ENCODE results near the gene FUBP3. TPM values are rescaled to one million over a fixed set of nuclear protein-coding genes. Genes with fewer than 3 reads are reported as not detected.

FUBP3 gene
- total and polyA plus RNA-seq, 2 experiments from 2014 or later = 42.5 to 74.8 TPM

DNA sequence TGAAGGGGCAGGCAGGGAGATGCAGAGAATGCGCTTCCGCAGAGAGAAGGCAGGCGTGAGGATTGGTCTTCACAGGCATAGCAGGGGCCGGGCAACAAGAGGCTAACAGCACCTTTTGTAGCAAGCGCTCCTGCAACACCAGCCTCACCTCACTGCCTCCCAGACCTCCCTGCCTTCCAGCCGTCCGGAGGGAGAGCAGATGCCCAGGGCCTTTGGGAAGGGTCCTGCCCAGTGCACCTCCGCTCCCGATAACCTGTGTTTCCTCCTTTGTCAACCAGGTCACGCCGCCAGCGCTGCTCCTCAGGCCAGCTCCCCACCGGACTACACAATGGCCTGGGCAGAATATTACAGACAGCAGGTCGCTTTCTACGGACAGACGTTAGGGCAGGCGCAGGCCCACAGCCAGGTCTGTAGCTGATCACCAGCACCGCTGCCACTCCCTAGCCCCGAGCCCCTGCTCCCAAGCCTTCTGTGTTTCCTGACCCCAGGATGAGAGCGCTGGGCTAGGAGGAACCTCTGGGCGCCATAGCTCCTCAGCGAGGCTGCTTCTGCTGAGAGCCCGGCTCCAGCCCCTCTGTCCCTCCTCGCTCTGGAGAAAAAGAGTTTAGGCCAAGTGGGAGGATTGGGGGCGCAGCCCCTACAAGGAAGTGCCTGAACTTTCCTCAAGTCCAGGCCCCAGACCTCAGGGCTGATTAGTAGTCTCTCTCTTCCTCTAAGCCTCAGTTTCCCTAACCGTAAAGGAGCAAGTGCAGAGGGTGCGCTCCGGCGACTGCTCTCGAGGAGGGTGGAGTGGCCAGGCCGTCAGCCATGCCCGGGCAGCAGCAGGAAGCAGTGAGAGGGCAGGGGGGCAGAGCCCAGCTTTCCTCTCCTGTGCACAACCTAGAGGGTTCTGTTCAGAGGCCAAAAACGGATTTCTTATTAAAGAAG lies 56.6 kb downstream of the FUBP3 start (continued):
- TF ChIP-seq, protein P1, sequence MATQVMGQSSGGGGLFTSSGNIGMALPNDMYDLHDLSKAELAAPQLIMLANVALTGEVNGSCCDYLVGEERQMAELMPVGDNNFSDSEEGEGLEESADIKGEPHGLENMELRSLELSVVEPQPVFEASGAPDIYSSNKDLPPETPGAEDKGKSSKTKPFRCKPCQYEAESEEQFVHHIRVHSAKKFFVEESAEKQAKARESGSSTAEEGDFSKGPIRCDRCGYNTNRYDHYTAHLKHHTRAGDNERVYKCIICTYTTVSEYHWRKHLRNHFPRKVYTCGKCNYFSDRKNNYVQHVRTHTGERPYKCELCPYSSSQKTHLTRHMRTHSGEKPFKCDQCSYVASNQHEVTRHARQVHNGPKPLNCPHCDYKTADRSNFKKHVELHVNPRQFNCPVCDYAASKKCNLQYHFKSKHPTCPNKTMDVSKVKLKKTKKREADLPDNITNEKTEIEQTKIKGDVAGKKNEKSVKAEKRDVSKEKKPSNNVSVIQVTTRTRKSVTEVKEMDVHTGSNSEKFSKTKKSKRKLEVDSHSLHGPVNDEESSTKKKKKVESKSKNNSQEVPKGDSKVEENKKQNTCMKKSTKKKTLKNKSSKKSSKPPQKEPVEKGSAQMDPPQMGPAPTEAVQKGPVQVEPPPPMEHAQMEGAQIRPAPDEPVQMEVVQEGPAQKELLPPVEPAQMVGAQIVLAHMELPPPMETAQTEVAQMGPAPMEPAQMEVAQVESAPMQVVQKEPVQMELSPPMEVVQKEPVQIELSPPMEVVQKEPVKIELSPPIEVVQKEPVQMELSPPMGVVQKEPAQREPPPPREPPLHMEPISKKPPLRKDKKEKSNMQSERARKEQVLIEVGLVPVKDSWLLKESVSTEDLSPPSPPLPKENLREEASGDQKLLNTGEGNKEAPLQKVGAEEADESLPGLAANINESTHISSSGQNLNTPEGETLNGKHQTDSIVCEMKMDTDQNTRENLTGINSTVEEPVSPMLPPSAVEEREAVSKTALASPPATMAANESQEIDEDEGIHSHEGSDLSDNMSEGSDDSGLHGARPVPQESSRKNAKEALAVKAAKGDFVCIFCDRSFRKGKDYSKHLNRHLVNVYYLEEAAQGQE (IDR thresholded peaks at IDR 0.05; ENCODE audit: unreplicated experiment) = no peak
- TF ChIP-seq CREB1 (CRISPR knock-in tag; IDR thresholded peaks at IDR 0.05; ENCODE audit: low read depth) = no peak
- no peak for TF ChIP-seq ZNF331 (CRISPR knock-in tag; IDR thresholded peaks at IDR 0.05; ENCODE audit: low read depth)
- TF ChIP-seq STAT1 (IDR thresholded peaks at IDR 0.05; ENCODE audit: unreplicated experiment) = no peak
- TF ChIP-seq EZH2phosphoT487 (IDR thresholded peaks at IDR 0.05; ENCODE audit: unreplicated experiment) = no peak
- TF ChIP-seq, protein P2, sequence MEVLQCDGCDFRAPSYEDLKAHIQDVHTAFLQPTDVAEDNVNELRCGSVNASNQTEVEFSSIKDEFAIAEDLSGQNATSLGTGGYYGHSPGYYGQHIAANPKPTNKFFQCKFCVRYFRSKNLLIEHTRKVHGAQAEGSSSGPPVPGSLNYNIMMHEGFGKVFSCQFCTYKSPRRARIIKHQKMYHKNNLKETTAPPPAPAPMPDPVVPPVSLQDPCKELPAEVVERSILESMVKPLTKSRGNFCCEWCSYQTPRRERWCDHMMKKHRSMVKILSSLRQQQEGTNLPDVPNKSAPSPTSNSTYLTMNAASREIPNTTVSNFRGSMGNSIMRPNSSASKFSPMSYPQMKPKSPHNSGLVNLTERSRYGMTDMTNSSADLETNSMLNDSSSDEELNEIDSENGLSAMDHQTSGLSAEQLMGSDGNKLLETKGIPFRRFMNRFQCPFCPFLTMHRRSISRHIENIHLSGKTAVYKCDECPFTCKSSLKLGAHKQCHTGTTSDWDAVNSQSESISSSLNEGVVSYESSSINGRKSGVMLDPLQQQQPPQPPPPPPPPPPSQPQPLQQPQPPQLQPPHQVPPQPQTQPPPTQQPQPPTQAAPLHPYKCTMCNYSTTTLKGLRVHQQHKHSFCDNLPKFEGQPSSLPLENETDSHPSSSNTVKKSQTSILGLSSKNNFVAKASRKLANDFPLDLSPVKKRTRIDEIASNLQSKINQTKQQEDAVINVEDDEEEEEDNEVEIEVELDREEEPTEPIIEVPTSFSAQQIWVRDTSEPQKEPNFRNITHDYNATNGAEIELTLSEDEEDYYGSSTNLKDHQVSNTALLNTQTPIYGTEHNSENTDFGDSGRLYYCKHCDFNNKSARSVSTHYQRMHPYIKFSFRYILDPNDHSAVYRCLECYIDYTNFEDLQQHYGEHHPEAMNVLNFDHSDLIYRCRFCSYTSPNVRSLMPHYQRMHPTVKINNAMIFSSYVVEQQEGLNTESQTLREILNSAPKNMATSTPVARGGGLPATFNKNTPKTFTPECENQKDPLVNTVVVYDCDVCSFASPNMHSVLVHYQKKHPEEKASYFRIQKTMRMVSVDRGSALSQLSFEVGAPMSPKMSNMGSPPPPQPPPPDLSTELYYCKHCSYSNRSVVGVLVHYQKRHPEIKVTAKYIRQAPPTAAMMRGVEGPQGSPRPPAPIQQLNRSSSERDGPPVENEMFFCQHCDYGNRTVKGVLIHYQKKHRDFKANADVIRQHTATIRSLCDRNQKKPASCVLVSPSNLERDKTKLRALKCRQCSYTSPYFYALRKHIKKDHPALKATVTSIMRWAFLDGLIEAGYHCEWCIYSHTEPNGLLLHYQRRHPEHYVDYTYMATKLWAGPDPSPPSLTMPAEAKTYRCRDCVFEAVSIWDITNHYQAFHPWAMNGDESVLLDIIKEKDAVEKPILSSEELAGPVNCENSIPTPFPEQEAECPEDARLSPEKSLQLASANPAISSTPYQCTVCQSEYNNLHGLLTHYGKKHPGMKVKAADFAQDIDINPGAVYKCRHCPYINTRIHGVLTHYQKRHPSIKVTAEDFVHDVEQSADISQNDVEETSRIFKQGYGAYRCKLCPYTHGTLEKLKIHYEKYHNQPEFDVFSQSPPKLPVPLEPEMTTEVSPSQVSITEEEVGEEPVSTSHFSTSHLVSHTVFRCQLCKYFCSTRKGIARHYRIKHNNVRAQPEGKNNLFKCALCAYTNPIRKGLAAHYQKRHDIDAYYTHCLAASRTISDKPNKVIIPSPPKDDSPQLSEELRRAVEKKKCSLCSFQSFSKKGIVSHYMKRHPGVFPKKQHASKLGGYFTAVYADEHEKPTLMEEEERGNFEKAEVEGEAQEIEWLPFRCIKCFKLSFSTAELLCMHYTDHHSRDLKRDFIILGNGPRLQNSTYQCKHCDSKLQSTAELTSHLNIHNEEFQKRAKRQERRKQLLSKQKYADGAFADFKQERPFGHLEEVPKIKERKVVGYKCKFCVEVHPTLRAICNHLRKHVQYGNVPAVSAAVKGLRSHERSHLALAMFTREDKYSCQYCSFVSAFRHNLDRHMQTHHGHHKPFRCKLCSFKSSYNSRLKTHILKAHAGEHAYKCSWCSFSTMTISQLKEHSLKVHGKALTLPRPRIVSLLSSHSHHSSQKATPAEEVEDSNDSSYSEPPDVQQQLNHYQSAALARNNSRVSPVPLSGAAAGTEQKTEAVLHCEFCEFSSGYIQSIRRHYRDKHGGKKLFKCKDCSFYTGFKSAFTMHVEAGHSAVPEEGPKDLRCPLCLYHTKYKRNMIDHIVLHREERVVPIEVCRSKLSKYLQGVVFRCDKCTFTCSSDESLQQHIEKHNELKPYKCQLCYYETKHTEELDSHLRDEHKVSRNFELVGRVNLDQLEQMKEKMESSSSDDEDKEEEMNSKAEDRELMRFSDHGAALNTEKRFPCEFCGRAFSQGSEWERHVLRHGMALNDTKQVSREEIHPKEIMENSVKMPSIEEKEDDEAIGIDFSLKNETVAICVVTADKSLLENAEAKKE (CRISPR knock-in tag; IDR thresholded peaks at IDR 0.05) = no peak
